Measurements from ENCODE around the gene MALSU1.

MALSU1 gene

GRCh38 chr7:23337374-23337773, 38.2 kb downstream of the MALSU1 start:
- no peak for DNase-seq

DNA sequence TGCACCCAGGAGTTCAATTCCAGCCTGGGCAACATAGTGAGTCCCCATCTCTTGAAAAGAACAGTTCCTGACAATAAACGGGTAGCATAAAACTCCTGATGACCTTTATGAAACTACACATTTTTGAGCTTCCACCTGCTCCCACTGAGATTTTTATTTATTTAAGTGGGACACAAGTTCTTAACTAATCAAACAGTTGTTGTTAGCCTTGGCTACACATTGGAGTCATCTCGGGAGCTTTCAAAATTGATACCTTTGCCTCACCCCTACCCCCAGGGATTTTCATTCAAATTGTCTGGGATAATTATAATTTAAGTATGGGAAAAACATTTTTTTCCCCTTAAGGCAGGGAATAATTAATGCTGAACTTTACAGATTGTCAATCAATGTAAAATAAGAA, 39.3 kb downstream of the MALSU1 start:
- DNase-seq = no peak

DNA sequence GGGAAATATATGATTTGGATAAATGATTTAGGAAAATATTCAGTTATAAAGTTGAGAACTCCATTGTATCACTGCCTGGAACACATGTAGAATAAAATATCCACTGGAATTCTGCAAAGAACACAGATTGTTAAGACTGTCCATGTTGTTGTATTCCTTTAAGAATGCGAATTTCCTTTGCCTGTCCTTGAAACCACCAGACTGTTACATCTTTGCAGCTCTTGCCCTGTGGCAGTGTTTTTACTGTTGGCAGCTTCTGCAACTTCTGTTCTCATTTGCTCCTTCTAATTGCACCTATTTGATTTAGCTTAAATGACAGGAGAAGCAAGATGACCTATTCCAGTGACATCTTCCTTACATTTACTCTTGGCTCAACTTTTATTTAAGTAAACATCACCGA, 39.7 kb downstream of the MALSU1 start:
- DNase-seq = no peak

GRCh38 chr7:23341846-23342598, 42.9 kb downstream of the MALSU1 start:
- DNase-seq = no peak

GRCh38 chr7:23343102-23343501, 44.0 kb downstream of the MALSU1 start:
- no peak for DNase-seq

DNA sequence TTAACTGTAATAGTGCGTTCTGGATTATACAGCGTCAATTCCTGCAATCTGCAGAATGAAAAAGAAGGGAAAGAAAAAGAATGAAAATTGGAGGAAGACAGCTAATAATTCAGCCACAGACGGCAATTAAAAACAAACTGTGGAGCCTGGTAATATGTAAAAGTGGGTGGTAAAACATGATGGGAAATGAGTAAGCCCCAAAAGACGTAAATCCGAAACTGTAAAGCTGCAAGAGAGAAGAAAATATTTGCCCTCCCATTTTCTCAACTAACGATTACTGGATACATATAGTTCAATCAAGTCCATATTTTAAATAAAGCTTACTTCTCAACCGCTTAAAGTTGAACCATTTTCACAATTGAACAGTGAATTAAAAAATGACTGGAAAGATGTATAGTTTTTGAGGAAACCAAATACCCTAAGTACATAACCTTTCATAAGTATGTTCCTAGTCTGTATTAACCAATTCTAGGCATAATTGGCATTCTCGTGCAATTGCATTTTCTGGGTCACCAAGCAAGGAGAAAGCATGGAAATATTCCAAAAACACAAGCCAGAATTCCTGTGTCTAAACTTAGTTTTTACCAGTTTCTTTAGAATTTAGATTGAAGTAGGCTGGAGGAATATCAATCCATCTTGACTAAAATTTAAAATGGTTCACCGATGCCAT, 44.8 kb downstream of the MALSU1 start:
- no peak for DNase-seq

GRCh38 chr7:23345601-23346000, 46.5 kb downstream of the MALSU1 start:
- no peak for DNase-seq

DNA sequence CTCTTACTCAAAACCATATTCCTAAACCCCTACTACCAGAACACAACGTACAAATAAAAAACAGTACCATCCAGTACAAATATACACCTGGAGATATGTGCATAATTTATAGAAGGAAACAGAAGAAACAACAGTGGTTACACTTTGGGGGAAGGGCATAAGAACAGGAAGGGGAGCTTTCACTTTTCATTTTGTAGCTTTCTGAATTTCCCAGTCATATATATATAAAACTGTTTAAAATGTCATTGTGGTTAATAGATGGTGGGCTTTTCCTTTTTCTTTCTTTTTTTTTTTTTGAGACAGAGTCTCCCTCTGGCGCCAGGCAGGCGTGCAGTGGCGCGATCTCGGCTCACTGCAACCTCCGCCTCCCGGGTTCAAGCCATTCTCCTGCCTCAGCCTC, 47.2 kb downstream of the MALSU1 start:
- no peak for DNase-seq

GRCh38 chr7:23347033-23347681, 48.0 kb downstream of the MALSU1 start:
- no peak for DNase-seq

GRCh38 chr7:23347682-23348180, 48.6 kb downstream of the MALSU1 start:
- DNase-seq = no peak

DNA sequence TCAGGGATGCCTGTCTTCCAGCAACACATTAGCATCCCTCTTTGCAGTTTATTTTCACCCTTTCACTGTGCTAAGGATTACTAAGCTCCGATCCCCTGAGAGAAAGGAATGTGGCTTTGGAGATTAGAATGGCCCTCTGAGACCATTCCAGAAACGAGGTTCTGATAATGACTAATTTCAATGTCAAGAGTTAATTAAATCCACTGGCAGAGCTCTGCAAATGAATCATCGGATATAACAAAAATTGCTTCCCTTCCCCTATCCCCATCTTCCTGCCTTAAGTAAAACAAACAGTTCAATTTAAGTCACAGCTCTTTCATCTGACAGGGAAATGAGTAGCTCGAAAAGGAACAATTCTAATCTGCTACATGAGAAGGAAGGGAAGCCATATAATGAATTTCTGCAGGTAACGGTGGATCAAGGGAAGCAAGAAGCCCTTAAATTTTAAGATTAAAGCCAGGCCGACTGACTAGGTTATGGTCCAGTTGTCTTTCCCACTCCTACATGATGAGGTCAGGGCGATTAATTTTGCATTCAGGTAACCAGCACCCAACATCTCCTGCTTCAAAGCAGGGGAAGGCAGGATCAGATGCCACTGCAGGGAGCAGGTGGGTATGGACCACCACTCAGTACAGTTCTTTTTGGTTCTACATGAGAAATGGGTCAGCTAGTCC, 50.5 kb downstream of the MALSU1 start:
- no peak for DNase-seq

- DNase-seq = no peak
Measured at GRCh38 chr7:23350466-23350865, 51.3 kb downstream of the MALSU1 start.

GRCh38 chr7:23353172-23353571, 54.0 kb downstream of the MALSU1 start:
- DNase-seq = no peak

- DNase-seq = no peak
Measured at GRCh38 chr7:23356168-23356567, 57.0 kb downstream of the MALSU1 start.

GRCh38 chr7:23356726-23357125, 57.6 kb downstream of the MALSU1 start:
- DNase-seq = no peak

DNA sequence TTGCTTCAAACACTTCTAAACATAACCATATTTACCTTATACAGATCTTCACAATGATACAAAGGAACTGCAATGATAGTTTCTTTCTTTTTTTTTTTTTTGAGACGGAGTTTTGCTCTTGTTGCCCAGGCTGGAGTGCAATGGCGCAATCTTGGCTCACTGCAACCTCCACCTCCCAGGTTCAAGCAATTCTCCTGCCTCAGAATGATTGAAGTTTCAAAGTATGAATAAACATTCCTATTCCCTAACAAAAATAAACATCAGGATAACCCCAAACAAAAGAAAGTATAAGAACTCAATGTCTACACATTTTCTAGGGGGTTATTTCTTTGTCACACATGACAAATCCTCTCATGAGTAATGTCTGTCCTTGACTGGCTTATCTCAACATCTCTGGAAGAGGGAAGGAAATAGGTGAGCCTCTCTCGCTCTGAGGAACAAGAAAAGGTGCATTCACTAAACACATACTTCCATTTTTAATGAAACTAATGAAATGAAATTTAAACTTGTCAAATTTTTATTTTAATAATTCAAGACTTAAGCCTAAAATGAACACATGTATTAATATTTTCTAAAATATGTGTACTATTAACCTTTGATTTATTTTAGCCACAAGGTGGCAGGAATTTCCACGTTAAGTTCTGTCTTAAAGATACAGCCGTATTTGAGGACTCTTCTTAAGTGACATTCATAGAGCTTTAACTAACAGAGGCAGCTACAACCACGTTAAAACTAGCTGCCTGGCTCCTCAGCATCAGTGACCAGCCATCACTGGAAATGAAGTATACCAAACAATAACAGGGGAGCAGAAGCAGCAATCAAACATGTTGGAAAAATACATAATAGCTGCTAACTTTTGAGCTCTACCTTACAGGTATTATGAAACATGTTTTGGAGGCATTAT, 58.3 kb downstream of the MALSU1 start:
- no peak for DNase-seq

GRCh38 chr7:23358152-23358674, 59.1 kb downstream of the MALSU1 start:
- DNase-seq = no peak
